K562 (cell line): ENCODE measurements around the gene CAPN2. TPM values are rescaled to one million over a fixed set of nuclear protein-coding genes. Genes with fewer than 3 reads are reported as not detected.

Source experiments
- ATAC-seq: fragments of 200-7000 bp; cut with Tn5 transposase; 3 replicates; pipeline ENCODE4 v1.9.1; 2020; ENCODE audit warnings: moderate library complexity
- BruUV-seq: library from RNA; stranded (reverse); fragments of 400-500 nt; replicated peaks from 2 replicates; lab custom pipeline; 2021; lab: Mats Ljungman, UMichigan
- CTCF ChIA-PET: fragments of 300-600 bp; formaldehyde crosslinking; extraction: SDS; loops from one replicate; lab custom pipeline; 2021; ENCODE audit warnings: low intra/inter-chr PET ratio; lab: Yijun Ruan, JAX
- POLR2A ChIA-PET: fragments of 300-600, 350-650 bp; sonication (Branson Sonifier 250); formaldehyde crosslinking; extraction: SDS; loops from one replicate; lab custom pipeline; 2021; ENCODE audit warnings: antibody characterized with exemption, inconsistent platforms; lab: Yijun Ruan, JAX
- DNase-seq, 4 experiments: peaks; one replicate each; pipeline versions ENCODE4 v3.0.0 to v3.0.0-alpha.2; 2011 to 2018; ENCODE audit warnings: low spot score in 3 of 4, mixed read lengths in 3 of 4; ENCODE audit errors: extremely low read depth in 1 of 4
- FAIRE-seq: peaks from 2 replicates; lab custom pipeline; 2011; peaks lifted over from hg19 to GRCh38; lab: Jason Lieb, UNC
- H2AFZ ChIP-seq: 2 replicates; pipeline ENCODE4 v1.6.0; 2011; ENCODE audit warnings: low read depth, low read length, control low read depth, inconsistent platforms
- H3K27ac ChIP-seq: fragments of 200-600 bp; 3 replicates; pipeline ENCODE4 v1.8.0; 2011; ENCODE audit warnings: low read depth, mild to moderate bottlenecking, control low read depth, inconsistent platforms, low read length, moderate library complexity, mixed read lengths; ENCODE audit errors: extremely low read depth
- H3K27me3 ChIP-seq, 2 experiments: fragments of 300-600 bp in 1 of 2; 2 replicates in 1 of 2; 3 replicates in 1 of 2; pipeline versions ENCODE4 v1.6.0 to v1.8.0; 2011; ENCODE audit warnings: inconsistent platforms in 2 of 2, low read length in 2 of 2, mild to moderate bottlenecking in 1 of 2, mixed read lengths in 1 of 2, moderate library complexity in 1 of 2; ENCODE audit not compliant: control insufficient read depth in 2 of 2, insufficient read depth in 2 of 2
- H3K36me3 ChIP-seq: fragments of 300-600 bp; 3 replicates; pipeline ENCODE4 v1.8.0; 2011; ENCODE audit warnings: mild to moderate bottlenecking, low read length, inconsistent platforms; ENCODE audit not compliant: control insufficient read depth, insufficient read depth
- H3K4me1 ChIP-seq, 2 experiments: fragments of 200-600 bp in 1 of 2; replicated peaks in 1 of 2; 2 replicates in 1 of 2; 3 replicates in 1 of 2; pipeline versions ENCODE4 v1.5.1 to v1.8.0; 2011; ENCODE audit warnings: inconsistent platforms in 2 of 2, low read length in 2 of 2, mild to moderate bottlenecking in 1 of 2, mixed read lengths in 1 of 2, moderate library complexity in 1 of 2; ENCODE audit not compliant: control insufficient read depth in 2 of 2, insufficient read depth in 2 of 2
- H3K4me2 ChIP-seq: 2 replicates; pipeline ENCODE4 v1.6.1; 2011; ENCODE audit warnings: low read length, control low read depth, inconsistent platforms, mixed read lengths; ENCODE audit not compliant: insufficient read depth
- H3K4me3 ChIP-seq: fragments of 200-600 bp; sonication (generic), shearing (Covaris generic); 2 replicates; pipeline ENCODE4 v1.5.1; 2016; ENCODE audit warnings: control low read depth, inconsistent platforms
- H3K79me2 ChIP-seq: fragments of 200-600 bp; 3 replicates; pipeline ENCODE4 v1.8.0; 2011; ENCODE audit warnings: low read length, inconsistent platforms; ENCODE audit not compliant: control insufficient read depth, insufficient read depth
- H3K9ac ChIP-seq, 2 experiments: 2 replicates each; pipeline versions ENCODE4 v1.6.0 to v1.6.1; 2011; ENCODE audit warnings: low read depth in 2 of 2, low read length in 2 of 2, control low read depth in 1 of 2, inconsistent platforms in 1 of 2, mild to moderate bottlenecking in 1 of 2, mixed read lengths in 1 of 2; ENCODE audit not compliant: insufficient read depth in 1 of 2
- H3K9me1 ChIP-seq: one replicate; pipeline ENCODE4 v1.6.0; 2011; ENCODE audit warnings: inconsistent platforms, mild to moderate bottlenecking, low read length, moderate library complexity; ENCODE audit not compliant: control insufficient read depth, insufficient read depth
- H3K9me3 ChIP-seq: replicated peaks from 2 replicates; pipeline ENCODE4 v1.5.1; 2011; ENCODE audit warnings: low read depth, low read length, inconsistent platforms; ENCODE audit not compliant: control insufficient read depth, insufficient read depth
- H4K20me1 ChIP-seq: replicated peaks from 2 replicates; pipeline ENCODE4 v1.6.1; 2011; ENCODE audit warnings: low read length, inconsistent platforms, mixed read lengths; ENCODE audit not compliant: control insufficient read depth, insufficient read depth
- ETV1 ChIP-seq: fragments of 450-650 bp; conservative IDR thresholded peaks from 2 replicates; pipeline ENCODE4 v1.6.1; 2016; ENCODE audit warnings: missing genetic modification characterization, control low read depth, low read depth, missing compliant biosample characterization
- HCFC1 ChIP-seq: IDR thresholded peaks from 2 replicates; pipeline ENCODE4 v1.6.1; 2012; ENCODE audit warnings: low read depth, low read length, improper control_type of control experiment
- NCOA2 ChIP-seq, 2 experiments: fragments of 450-650 bp; IDR thresholded peaks; 2 replicates each; pipeline ENCODE4 v1.6.1; 2018; ENCODE audit warnings: mild to moderate bottlenecking in 2 of 2, moderate library complexity in 1 of 2; ENCODE audit not compliant: partially characterized antibody in 2 of 2
- RFX1 ChIP-seq: fragments of 450-650 bp; IDR thresholded peaks from 2 replicates; pipeline ENCODE4 v1.6.1; 2016; ENCODE audit warnings: mild to moderate bottlenecking, moderate library complexity
- SRSF7 ChIP-seq: fragments of 200-400 bp; formaldehyde crosslinking; optimal IDR thresholded peaks from 2 replicates; pipeline ENCODE3; 2017; ENCODE audit warnings: mild to moderate bottlenecking, low read depth, low read length
- WGBS: fragments of 100-300 bp; shearing (Covaris generic); methylation state at CpG from one replicate; pipeline ENCODE4 v1.1.6; 2016; ENCODE audit warnings: low coverage, mixed read lengths; ENCODE audit not compliant: insufficient coverage; ENCODE audit errors: missing lambda C conversion rate; 5-methylcytosine and 5-hydroxymethylcytosine counted together
- in situ Hi-C: fragments of 300-500 bp; cut with MboI; formaldehyde crosslinking; loops from 4 replicates; pipeline ENCODE4 v1.15.0; 2018; ENCODE audit warnings: inconsistent platforms, mixed read lengths
- intact Hi-C: fragments of 100-400 bp; cut with micrococcal nuclease; formaldehyde crosslinking; loops from 2 replicates; pipeline ENCODE4 v1.14.2; 2022
- polyA plus RNA-seq, 8 experiments: library from polyadenylated mRNA; depleted of rRNA in 4 of 8; stranded (reverse) in 5 of 8; unstranded in 3 of 8; fragments of >200 nt; fragmentation: Nextera tagmentation in 2 of 8; fragmentation: Illumina TruSeq in 1 of 8; extraction: Ambion mirVana in 2 of 8; extraction: Trizol in 1 of 8; gene quantifications; 2 replicates each; pipeline versions ENCODE4 v1.2.1 to v1.2.3, GENCODE V29; 2011 to 2014; ENCODE audit warnings: inconsistent platforms in 1 of 8, missing spikeins in 1 of 8
- total RNA-seq, 7 experiments: library from RNA; depleted of rRNA in 6 of 7; stranded (reverse); fragments of >200 nt in 6 of 7; fragmentation: Illumina TruSeq in 2 of 7; extraction: Trizol in 2 of 7; gene quantifications; 2 replicates each; pipeline versions ENCODE4 v1.2.1 to v1.2.3, GENCODE V29; 2011 to 2021; ENCODE audit warnings: low replicate concordance in 1 of 7
- TF ChIP-seq, protein P1 (sequence below): fragments of 450-650 bp; IDR thresholded peaks from 2 replicates; pipeline ENCODE4 v1.6.1; 2016; ENCODE audit warnings: mild to moderate bottlenecking, moderate library complexity
- TF ChIP-seq, protein P2 (sequence below), 2 experiments: fragments of 450-650 bp in 1 of 2; sonication (generic) in 1 of 2; formaldehyde crosslinking in 1 of 2; IDR thresholded peaks in 1 of 2; conservative IDR thresholded peaks in 1 of 2; 2 replicates each; pipeline versions ENCODE4 v1.6.1 to v1.8.1; 2016 to 2023; ENCODE audit warnings: mild to moderate bottlenecking in 2 of 2, moderate library complexity in 2 of 2, inconsistent platforms in 1 of 2, missing genetic modification reagents in 1 of 2
- TF ChIP-seq, protein P3 (sequence below): fragments of 450-650 bp; IDR thresholded peaks from 2 replicates; pipeline ENCODE4 v1.6.1; 2016; ENCODE audit warnings: low read depth, mild to moderate bottlenecking, moderate library complexity

Gene CAPN2
- total and polyA plus RNA-seq, 9 of the 15 experiments (the other 6 are each of a cell fraction or from before 2014, with no cell fraction given), result 24.6 to 157 (median 101) TPM

DNA sequence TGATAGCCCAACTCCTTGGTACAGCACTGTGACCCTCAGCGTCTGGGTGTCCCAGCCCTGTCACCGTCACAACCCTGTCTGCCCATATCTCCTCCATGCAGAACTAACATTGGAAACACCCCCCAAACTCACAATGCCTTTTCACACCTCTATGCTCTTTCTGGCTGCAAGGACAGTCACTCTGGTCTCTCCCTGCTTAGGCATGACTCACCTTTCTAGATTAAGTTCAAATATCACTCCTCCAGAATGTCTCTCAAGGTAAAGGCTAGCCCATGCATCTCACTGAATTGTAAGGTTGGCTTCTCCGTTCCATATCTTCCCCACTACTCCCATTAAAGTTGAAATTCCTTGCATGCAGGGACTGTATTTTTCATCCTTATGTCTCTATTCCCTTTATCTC lies 29.8 kb upstream of the CAPN2 start:
- Histone ChIP-seq H3K27me3 (peaks cover 18 to 40% of the 10 kb centered on the region in 2 experiments), H3K4me3 (no peak overlapping the region), H3K36me3 (no peaks in the 10 kb centered on the region), H3K79me2 (no peaks in the 10 kb centered on the region), H3K4me1 (no peaks in the 10 kb centered on the region; a peak in 2 of 5 replicates), H3K27ac (no peak overlapping the region), H3K9ac (no peak overlapping the region), H4K20me1 (peaks cover 7% of the 10 kb centered on the region; the same call in 1 of the 2 replicates), H3K4me2 (no peak overlapping the region), H3K9me3 (no peaks in the 10 kb centered on the region), H3K9me1 (no peaks in the 10 kb centered on the region), H2AFZ (no peak overlapping the region)
- whole genome bisulfite sequencing, result 0% methylated on average over 3 of the region's 3 CpGs
- in situ Hi-C loops, result loop anchor here (25.0 kb wide), 1 partner anchor 545 kb away; the partner anchor contains the start of gene TLR5
- no peak for ATAC-seq
- BruUV-seq, result no TSS peak
- CTCF ChIA-PET, result interaction anchor here (0.6 kb wide), 1 partner anchor 126 kb away, joined by 3 read pairs; no protein-coding TSS in a partner anchor
- POLR2A ChIA-PET, result no interaction called here
- intact Hi-C loops, result no loop called here
- FAIRE-seq, result no peak
- peak in 1 of 4 experiments; percentile 5 for DNase-seq
- no peak for TF ChIP-seq SRSF7
- no peak for TF ChIP-seq RFX1
- TF ChIP-seq, protein P1, sequence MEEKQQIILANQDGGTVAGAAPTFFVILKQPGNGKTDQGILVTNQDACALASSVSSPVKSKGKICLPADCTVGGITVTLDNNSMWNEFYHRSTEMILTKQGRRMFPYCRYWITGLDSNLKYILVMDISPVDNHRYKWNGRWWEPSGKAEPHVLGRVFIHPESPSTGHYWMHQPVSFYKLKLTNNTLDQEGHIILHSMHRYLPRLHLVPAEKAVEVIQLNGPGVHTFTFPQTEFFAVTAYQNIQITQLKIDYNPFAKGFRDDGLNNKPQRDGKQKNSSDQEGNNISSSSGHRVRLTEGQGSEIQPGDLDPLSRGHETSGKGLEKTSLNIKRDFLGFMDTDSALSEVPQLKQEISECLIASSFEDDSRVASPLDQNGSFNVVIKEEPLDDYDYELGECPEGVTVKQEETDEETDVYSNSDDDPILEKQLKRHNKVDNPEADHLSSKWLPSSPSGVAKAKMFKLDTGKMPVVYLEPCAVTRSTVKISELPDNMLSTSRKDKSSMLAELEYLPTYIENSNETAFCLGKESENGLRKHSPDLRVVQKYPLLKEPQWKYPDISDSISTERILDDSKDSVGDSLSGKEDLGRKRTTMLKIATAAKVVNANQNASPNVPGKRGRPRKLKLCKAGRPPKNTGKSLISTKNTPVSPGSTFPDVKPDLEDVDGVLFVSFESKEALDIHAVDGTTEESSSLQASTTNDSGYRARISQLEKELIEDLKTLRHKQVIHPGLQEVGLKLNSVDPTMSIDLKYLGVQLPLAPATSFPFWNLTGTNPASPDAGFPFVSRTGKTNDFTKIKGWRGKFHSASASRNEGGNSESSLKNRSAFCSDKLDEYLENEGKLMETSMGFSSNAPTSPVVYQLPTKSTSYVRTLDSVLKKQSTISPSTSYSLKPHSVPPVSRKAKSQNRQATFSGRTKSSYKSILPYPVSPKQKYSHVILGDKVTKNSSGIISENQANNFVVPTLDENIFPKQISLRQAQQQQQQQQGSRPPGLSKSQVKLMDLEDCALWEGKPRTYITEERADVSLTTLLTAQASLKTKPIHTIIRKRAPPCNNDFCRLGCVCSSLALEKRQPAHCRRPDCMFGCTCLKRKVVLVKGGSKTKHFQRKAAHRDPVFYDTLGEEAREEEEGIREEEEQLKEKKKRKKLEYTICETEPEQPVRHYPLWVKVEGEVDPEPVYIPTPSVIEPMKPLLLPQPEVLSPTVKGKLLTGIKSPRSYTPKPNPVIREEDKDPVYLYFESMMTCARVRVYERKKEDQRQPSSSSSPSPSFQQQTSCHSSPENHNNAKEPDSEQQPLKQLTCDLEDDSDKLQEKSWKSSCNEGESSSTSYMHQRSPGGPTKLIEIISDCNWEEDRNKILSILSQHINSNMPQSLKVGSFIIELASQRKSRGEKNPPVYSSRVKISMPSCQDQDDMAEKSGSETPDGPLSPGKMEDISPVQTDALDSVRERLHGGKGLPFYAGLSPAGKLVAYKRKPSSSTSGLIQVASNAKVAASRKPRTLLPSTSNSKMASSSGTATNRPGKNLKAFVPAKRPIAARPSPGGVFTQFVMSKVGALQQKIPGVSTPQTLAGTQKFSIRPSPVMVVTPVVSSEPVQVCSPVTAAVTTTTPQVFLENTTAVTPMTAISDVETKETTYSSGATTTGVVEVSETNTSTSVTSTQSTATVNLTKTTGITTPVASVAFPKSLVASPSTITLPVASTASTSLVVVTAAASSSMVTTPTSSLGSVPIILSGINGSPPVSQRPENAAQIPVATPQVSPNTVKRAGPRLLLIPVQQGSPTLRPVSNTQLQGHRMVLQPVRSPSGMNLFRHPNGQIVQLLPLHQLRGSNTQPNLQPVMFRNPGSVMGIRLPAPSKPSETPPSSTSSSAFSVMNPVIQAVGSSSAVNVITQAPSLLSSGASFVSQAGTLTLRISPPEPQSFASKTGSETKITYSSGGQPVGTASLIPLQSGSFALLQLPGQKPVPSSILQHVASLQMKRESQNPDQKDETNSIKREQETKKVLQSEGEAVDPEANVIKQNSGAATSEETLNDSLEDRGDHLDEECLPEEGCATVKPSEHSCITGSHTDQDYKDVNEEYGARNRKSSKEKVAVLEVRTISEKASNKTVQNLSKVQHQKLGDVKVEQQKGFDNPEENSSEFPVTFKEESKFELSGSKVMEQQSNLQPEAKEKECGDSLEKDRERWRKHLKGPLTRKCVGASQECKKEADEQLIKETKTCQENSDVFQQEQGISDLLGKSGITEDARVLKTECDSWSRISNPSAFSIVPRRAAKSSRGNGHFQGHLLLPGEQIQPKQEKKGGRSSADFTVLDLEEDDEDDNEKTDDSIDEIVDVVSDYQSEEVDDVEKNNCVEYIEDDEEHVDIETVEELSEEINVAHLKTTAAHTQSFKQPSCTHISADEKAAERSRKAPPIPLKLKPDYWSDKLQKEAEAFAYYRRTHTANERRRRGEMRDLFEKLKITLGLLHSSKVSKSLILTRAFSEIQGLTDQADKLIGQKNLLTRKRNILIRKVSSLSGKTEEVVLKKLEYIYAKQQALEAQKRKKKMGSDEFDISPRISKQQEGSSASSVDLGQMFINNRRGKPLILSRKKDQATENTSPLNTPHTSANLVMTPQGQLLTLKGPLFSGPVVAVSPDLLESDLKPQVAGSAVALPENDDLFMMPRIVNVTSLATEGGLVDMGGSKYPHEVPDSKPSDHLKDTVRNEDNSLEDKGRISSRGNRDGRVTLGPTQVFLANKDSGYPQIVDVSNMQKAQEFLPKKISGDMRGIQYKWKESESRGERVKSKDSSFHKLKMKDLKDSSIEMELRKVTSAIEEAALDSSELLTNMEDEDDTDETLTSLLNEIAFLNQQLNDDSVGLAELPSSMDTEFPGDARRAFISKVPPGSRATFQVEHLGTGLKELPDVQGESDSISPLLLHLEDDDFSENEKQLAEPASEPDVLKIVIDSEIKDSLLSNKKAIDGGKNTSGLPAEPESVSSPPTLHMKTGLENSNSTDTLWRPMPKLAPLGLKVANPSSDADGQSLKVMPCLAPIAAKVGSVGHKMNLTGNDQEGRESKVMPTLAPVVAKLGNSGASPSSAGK, result no peak
- no peak for TF ChIP-seq ETV1 (tag)
- TF ChIP-seq NCOA2 (IDR thresholded peaks at IDR 0.05; ENCODE audit: partially characterized antibody in 2 of 2), result no peak
- TF ChIP-seq, protein P2, sequence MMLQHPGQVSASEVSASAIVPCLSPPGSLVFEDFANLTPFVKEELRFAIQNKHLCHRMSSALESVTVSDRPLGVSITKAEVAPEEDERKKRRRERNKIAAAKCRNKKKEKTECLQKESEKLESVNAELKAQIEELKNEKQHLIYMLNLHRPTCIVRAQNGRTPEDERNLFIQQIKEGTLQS (IDR thresholded peaks at IDR 0.05), result peak; percentile 61; the same call in 1 of the 2 replicates
- TF ChIP-seq, protein P2 (CRISPR knock-in tag; conservative IDR thresholded peaks at IDR 0.05), result no peak
- TF ChIP-seq HCFC1, result no peak
- TF ChIP-seq, protein P3, sequence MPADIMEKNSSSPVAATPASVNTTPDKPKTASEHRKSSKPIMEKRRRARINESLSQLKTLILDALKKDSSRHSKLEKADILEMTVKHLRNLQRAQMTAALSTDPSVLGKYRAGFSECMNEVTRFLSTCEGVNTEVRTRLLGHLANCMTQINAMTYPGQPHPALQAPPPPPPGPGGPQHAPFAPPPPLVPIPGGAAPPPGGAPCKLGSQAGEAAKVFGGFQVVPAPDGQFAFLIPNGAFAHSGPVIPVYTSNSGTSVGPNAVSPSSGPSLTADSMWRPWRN, result no peak
